ENCODE data around the gene CNNM3. TPM values are rescaled to one million over a fixed set of nuclear protein-coding genes. Genes with fewer than 3 reads are reported as not detected.

The CNNM3 gene
- total RNA-seq = 10 to 100 TPM; 12.6 to 28.3 (median 16.5) TPM

- peaks cover 38% of the 10 kb centered on the region for H3K4me1 ChIP-seq
- WGBS = 0% methylated on average over 23 of the region's 103 CpGs
- TF ChIP-seq POLR2AphosphoS5 (IDR thresholded peaks at IDR 0.05) = peak in 1 of 3 donors; percentile 44
- peak; percentile 34 to 87 for TF ChIP-seq CTCF (IDR thresholded peaks at IDR 0.05)
- peak in 1 of 2 donors; percentile 3 for TF ChIP-seq POLR2A (IDR thresholded peaks at IDR 0.05)
- TF ChIP-seq EP300 (IDR thresholded peaks at IDR 0.05) = no peak
- H3K27ac ChIP-seq = peak within 1 kb of the TSS; percentile 87
- DNase-seq (ENCODE audit: low spot score in 2 of 2) = peak; percentile 98 to 99
- no peaks in the 10 kb centered on the region for H3K27me3 ChIP-seq
- peaks cover 6% of the 10 kb centered on the region for H3K36me3 ChIP-seq
- no peaks in the 10 kb centered on the region for H3K9me3 ChIP-seq
- peak within 1 kb of the TSS; percentile 92 for H3K4me3 ChIP-seq
Observed at GRCh38 chr2:96816127-96816835, at the start of gene CNNM3. Gene CNNM3, plus strand, starts transcription at chr2:96816268. Its CDS starts 10 bp downstream, at chr2:96816278.

GRCh38 chr2:96767135-96767871, 48.8 kb upstream of the CNNM3 start:
- TF ChIP-seq POLR2AphosphoS5 (IDR thresholded peaks at IDR 0.05) (no peak), CTCF (IDR thresholded peaks at IDR 0.05) (no peak)
- WGBS = 85% methylated on average over 8 of the region's 9 CpGs
- H3K27ac ChIP-seq = no peak overlapping the region

GRCh38 chr2:96768083-96768561, 47.9 kb upstream of the CNNM3 start:
- no peaks in the 10 kb centered on the region for H3K27me3 ChIP-seq
- no peaks in the 10 kb centered on the region for H3K36me3 ChIP-seq
- TF ChIP-seq POLR2AphosphoS5 (IDR thresholded peaks at IDR 0.05) (no peak), EP300 (IDR thresholded peaks at IDR 0.05) (no peak), POLR2A (IDR thresholded peaks at IDR 0.05) (no peak), CTCF (IDR thresholded peaks at IDR 0.05) (no peak)
- no peak overlapping the region for H3K27ac ChIP-seq
- no peaks in the 10 kb centered on the region for H3K9me3 ChIP-seq
- no peak for DNase-seq (ENCODE audit: low spot score in 2 of 2)
- H3K4me3 ChIP-seq = no peak overlapping the region
- H3K4me1 ChIP-seq = peaks cover 75% of the 10 kb centered on the region
- WGBS = 63% methylated on average over 8 of the region's 8 CpGs

More at GRCh38 chr2:96767135-96767871, 48.8 kb upstream of the CNNM3 start:
- Histone ChIP-seq H3K4me1 (peaks cover 75% of the 10 kb centered on the region), H3K36me3 (no peaks in the 10 kb centered on the region), H3K4me3 (no peak overlapping the region), H3K27me3 (no peaks in the 10 kb centered on the region), H3K9me3 (no peaks in the 10 kb centered on the region)
- DNase-seq (ENCODE audit: low spot score in 2 of 2) = no peak

- H3K36me3 ChIP-seq = no peaks in the 10 kb centered on the region
- H3K4me1 ChIP-seq = peaks cover 72% of the 10 kb centered on the region
- peak in 1 of 3 donors; percentile 16 for TF ChIP-seq POLR2AphosphoS5 (IDR thresholded peaks at IDR 0.05)
- TF ChIP-seq CTCF (IDR thresholded peaks at IDR 0.05) = no peak
- H3K27me3 ChIP-seq = no peaks in the 10 kb centered on the region
- peak overlapping the region; percentile 54 for H3K27ac ChIP-seq
- H3K9me3 ChIP-seq = no peaks in the 10 kb centered on the region
- WGBS = 23% methylated on average over 7 of the region's 7 CpGs
- H3K4me3 ChIP-seq = no peak overlapping the region
- DNase-seq (ENCODE audit: low spot score in 2 of 2) = no peak
Observed at GRCh38 chr2:96769814-96770213, 46.3 kb upstream of the CNNM3 start.

Measured in suprapubic skin (tissue), 4 donors.